ENCODE results near the gene PRDM2.
"Not testable (repeated sequence)": the region's sequence is repeated elsewhere in the genome, so short reads cannot be mapped to it uniquely, and the experiment has no call there.

PRDM2 gene

GRCh38 chr1:13701271-13701640, 1.3 kb downstream of the PRDM2 start:
- no peak for DNase-seq

DNA sequence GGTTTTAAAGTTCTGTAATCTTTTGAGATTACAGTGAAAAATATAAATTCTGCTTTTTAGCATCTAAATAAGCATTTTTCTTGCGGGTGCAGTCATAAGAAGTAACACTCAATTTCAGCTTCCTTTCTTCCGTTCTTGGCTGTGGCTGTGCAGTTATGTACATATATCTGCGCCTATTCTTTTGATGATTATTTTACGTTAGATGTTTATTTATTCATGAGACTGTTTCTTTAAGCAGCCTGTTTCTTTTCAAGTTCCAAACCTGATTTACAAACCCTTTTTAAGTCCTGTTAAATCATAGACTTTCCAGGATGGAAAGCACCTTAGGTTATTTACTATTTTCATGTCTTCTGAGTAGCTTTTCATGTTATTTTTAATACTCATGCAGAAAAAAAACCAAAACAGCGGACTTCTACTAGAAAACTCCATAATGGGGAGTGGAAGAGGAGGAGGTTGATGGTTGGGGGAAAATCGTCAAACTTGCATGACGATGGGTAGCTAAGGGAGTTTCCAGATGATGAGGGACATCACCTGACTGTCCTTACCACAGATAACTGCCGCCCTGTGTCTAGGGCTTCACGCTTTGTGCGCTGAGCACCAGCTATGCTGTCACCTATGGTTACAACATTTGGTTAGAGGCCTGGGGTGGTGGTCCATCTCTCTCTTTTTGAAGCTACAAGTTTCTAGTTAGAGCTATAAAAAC, 2.6 kb downstream of the PRDM2 start:
- no peak for DNase-seq

DNA sequence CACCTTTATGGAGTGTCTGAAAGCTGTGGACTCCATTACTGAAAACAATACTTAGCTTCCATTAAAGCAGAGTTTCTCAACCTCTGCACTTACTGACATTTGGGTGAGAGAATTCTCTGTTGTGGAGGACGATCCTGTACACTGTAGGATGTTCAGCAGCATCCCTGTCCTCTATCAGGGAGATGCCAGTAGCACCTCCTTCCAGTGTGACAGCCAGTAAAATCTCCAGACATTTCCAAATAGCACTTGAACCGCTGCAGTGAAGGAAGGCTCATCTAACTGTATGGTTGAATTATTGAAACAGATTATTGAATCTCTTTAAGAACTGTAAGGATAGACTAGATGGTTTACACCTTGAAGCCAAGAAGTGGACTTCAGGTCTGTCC, 3.1 kb downstream of the PRDM2 start:
- DNase-seq = no peak

- no peak for DNase-seq
Measured at GRCh38 chr1:13703558-13704490, 3.8 kb downstream of the PRDM2 start.

DNA sequence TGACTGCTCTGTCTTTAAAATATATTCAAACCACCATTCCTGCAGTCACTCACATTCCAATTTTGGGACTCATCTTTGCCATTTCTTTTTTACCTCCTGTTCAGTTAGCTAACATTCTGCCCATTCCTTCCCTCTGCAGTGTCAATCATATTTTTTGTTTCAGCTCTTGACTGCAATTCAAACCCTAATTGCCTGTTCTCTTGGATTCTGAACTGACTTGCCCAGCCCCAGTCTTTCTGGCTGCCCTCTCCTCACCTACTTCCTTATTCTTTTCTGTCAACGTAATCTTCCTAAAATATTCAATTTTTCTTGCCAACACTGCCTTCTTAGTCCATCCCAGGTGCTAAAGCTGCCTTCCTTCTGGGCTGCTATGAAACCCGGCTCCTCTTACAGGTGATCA, 6.1 kb downstream of the PRDM2 start:
- DNase-seq = no peak

- DNase-seq = no peak
Measured at GRCh38 chr1:13707164-13707563, 7.2 kb downstream of the PRDM2 start.

- DNase-seq = no peak
Measured at GRCh38 chr1:13708380-13708982, 8.5 kb downstream of the PRDM2 start.

DNA sequence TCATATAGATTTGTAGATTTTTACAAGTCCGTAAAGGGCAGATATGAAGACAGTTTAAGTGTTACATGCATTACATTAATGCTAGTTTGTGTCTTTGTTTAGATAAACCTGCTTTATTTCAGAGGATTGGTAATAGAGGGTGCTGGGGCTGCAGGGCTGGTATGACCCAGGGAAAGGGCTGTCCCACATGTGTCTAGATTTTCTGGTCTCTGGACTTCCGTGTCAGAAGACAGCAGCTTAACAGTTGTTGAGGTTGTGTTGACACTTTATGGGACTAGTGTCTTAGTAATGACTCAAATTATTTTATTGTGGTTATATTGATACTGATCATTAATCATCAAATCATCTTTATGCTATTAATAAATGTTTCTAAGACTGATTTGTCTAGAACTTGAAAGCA, 10.1 kb downstream of the PRDM2 start:
- no peak for DNase-seq

DNA sequence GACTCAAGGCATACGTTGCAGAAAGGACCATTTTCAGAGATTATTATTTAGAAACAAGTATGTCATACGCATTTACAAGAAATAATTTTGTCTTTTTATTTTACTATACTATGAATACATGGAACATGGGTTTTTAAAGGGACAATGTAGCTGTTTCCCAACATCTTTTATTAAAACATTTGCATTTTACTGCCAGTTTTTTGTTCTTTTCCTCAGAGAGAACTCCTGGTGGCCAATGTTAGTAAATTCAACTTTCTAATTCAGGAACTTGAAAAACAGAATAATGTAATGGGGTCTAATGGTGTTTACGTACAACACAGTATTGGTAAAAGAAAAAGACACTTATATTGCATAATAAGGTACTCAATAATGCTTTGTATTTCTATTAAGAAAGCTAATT, 14.9 kb downstream of the PRDM2 start:
- no peak for DNase-seq

GRCh38 chr1:13715616-13716287, 15.8 kb downstream of the PRDM2 start:
- not testable (repeated sequence) for DNase-seq

DNA sequence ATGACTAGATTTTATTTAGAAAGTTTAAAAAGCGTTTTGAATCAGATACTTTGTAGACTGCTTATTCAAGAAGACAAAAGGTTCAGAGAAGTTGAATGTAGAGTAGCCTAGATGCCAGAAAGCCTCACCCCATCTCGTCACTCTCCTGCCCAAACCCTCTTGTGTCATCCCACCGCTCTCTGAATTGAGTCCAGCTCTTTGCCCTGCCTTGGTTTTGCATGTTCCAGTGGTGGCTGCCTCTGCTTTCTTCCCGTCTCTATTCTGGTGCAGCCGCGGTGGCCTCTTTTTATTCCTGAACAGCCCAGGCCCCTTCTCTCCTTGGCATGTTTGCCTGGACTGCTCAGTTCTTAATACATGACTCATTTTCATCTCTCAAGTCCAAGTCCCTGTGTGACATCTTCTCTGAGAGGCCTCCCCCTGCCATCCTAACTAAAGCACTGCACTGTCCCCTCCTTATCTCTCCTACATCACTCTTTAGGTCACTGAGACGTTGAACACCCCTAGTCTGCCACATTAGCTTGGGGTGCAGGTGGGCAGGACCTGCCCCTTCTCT, 22.9 kb downstream of the PRDM2 start:
- DNase-seq = no peak

- no peak for DNase-seq
Measured at GRCh38 chr1:13723810-13724209, 23.8 kb downstream of the PRDM2 start.

- DNase-seq = no peak
Measured at GRCh38 chr1:13725714-13726175, 25.8 kb downstream of the PRDM2 start.

DNA sequence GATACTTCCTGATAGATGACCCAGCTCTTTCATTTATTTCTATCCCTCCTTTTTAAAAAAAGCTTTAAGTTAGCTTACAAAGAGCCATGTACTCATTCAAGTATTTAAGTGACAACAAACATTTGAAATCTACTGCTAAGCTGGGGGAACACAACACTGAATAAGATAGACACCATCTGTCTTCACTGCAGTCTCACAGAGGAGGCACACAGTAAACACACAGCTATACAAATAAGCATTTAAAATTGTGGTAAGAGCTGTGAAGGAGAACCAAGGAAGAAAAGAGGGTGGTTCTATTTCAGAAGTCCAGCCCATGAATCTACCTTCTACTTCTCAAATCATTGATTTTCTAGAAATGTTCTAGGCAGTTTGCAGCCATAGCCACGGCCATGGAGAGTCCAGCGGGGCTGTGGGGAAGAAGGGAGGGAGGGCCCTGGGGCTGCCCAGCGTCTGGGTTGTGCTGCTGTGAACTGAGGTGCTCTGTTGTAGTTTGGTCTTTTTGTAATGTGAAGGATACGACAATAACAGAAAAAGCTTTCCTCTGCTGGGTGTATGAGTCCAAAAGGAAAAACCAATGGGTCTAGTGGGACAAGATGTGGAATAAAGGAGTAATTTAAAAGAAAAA, 28.2 kb downstream of the PRDM2 start:
- DNase-seq = no peak

GRCh38 chr1:13730291-13730690, 30.3 kb downstream of the PRDM2 start:
- no peak for DNase-seq

DNA sequence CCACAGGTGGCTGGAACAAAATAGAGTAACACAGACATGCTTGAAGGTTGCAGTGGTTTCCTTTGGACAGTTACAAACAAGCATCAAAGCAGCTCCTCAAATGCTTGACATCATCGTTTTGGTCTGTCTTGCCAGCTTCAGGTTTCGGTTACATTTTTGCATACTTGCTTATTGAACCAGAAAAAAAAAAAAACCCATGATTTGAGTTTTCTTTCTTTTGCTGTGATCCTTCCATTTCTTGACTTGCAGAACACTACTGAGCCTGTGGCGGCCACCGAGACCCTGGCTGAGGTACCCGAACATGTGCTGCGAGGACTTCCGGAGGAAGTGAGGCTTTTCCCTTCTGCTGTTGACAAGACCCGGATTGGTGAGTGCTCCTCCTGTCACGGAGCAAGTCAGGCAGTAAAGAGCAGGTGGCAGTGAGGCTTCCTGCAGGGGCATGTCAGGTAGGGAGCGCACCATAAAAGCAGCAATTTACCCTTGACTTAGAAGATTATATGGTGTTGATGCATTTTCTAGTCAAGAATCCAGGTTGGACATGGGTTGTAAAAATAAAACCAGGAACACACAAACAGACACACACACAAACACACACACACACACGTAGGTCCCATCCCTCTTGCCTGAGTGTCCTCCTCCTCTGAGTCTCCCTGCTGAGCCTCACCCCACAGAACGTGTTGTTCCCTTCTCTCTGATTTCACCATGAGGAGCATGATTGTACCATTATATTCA, 30.9 kb downstream of the PRDM2 start:
- peak; percentile 6 to 62 for DNase-seq

GRCh38 chr1:13731897-13732296, 31.9 kb downstream of the PRDM2 start:
- DNase-seq = no peak

- no peak for DNase-seq
Measured at GRCh38 chr1:13732971-13733667, 33.1 kb downstream of the PRDM2 start.

GRCh38 chr1:13733711-13734110, 33.7 kb downstream of the PRDM2 start:
- DNase-seq = no peak

DNA sequence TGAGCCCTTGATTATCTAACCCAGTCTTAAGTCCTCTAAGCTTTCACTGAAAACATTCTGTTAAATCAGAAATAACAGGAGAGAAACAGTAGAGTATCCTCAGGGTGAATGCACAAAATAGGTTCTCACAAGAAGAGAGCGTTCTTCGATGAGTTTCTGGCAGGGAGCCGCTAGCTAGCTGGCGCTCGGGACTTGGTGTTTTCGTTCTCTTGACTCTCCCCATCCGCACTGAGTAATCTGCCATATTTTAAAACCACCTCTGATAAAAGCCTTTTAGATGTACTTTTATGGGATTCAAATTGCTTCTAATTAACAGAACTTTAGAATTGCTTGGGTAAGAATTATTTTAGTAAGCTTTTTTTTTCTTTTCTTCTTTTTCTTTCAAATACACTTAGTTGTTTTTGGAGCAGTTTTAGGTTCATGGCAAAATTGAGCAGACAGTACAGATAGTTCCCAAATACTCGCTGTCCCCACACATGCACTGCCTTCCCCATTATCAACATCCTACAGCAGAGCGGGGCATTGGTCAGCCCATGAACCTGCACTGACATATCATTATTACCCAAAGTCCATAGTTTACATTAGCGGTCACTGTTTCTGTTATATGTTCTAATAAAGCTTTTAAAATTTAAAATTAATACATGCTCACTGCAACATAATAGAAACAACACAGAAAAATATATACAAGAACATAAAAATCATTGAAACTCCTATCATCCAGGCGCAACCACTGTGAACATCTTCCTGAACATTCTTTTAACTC, 35.4 kb downstream of the PRDM2 start:
- DNase-seq = no peak

All from NCI-H2081 (cell line).